ENCODE results near the gene ZPBP2. TPM values are rescaled to one million over a fixed set of nuclear protein-coding genes. Genes with fewer than 3 reads are reported as not detected.
A peak's percentile ranks its signal among the peaks of the same experiment; 100 is the strongest.

The ZPBP2 gene
- total RNA-seq, 1 experiment from 2014 or later: not detected

DNA sequence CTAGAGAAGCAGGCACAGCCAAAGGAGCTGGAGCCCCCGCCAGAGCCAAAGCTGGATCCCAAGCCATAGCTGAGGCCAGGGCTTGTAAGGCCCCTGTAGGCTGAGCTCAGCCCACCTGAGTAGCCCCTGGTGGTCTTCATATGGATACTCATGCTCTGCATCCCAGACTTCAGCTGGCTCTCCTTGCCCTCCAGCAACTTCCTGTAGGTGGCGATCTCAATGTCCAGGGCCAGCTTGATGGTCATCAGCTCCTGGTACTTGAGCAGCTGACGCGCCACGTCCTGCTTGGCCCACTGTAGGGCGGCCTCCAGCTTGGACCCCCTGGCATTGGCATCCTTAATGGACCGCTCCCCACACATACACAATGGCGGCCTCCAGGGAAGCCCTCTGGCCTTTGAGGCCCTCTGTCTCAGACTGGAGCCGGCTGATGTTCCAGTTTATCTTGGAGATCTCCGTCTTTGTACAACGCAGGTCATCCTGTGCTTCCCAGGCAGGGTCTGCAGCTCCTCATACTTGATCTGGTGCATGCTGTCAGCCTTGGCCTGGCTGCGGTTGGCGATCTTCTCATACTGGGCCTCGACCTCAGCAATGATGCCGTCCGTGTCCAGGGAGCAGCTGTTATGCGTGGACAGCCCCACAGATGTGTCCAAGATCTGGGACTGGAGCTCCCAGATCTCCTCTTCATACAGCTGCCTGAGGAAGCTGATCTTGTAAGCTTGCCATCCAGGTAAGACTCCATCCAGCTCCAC is 32.8 kb upstream of the ZPBP2 start:
- Histone ChIP-seq H3K9me3 (ENCODE audit: control insufficient read depth in 1 of 2, insufficient read depth in 1 of 2, low read depth in 1 of 2, low read length in 2 of 2) (0 out of 4 replicates have a peak, but pooled peaks cover 0 to 4% of the 10 kb centered on the region in 2 experiments), H2AFZ (ENCODE audit: low read depth, low read length, poor library complexity, severe bottlenecking) (no peak overlapping the region), H3K4me2 (ENCODE audit: low read length) (no peak overlapping the region), H3K9me2 (ENCODE audit: insufficient read depth) (no peaks in the 10 kb centered on the region), H3K27ac (ENCODE audit: low read depth, low read length) (no peak overlapping the region), H3K79me2 (ENCODE audit: insufficient read depth, low read length) (no peaks in the 10 kb centered on the region), H3K4me1 (ENCODE audit: control insufficient read depth in 1 of 2, insufficient read depth in 2 of 2, low read length in 2 of 2) (no peaks in the 10 kb centered on the region), H4K20me1 (ENCODE audit: insufficient read depth) (no peaks in the 10 kb centered on the region), H3K9ac (ENCODE audit: low read length) (no peak overlapping the region), H3K4me3 (replicated peaks in 1 of 2; ENCODE audit: low read depth in 1 of 2, low read length in 2 of 2) (no peak overlapping the region), H3K27me3 (ENCODE audit: insufficient read depth, low read length) (no peaks in the 10 kb centered on the region), H3K36me3 (ENCODE audit: control insufficient read depth in 1 of 2, insufficient read depth in 2 of 2, low read length in 2 of 2) (no peaks in the 10 kb centered on the region)
- no peak for TF ChIP-seq JUND (IDR thresholded peaks at IDR 0.05)
- TF ChIP-seq, protein P1, sequence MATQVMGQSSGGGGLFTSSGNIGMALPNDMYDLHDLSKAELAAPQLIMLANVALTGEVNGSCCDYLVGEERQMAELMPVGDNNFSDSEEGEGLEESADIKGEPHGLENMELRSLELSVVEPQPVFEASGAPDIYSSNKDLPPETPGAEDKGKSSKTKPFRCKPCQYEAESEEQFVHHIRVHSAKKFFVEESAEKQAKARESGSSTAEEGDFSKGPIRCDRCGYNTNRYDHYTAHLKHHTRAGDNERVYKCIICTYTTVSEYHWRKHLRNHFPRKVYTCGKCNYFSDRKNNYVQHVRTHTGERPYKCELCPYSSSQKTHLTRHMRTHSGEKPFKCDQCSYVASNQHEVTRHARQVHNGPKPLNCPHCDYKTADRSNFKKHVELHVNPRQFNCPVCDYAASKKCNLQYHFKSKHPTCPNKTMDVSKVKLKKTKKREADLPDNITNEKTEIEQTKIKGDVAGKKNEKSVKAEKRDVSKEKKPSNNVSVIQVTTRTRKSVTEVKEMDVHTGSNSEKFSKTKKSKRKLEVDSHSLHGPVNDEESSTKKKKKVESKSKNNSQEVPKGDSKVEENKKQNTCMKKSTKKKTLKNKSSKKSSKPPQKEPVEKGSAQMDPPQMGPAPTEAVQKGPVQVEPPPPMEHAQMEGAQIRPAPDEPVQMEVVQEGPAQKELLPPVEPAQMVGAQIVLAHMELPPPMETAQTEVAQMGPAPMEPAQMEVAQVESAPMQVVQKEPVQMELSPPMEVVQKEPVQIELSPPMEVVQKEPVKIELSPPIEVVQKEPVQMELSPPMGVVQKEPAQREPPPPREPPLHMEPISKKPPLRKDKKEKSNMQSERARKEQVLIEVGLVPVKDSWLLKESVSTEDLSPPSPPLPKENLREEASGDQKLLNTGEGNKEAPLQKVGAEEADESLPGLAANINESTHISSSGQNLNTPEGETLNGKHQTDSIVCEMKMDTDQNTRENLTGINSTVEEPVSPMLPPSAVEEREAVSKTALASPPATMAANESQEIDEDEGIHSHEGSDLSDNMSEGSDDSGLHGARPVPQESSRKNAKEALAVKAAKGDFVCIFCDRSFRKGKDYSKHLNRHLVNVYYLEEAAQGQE (IDR thresholded peaks at IDR 0.05; ENCODE audit: low read depth): no peak
- no peak for TF ChIP-seq SIN3A (IDR thresholded peaks at IDR 0.05; ENCODE audit: low read depth)
- TF ChIP-seq, protein P2, sequence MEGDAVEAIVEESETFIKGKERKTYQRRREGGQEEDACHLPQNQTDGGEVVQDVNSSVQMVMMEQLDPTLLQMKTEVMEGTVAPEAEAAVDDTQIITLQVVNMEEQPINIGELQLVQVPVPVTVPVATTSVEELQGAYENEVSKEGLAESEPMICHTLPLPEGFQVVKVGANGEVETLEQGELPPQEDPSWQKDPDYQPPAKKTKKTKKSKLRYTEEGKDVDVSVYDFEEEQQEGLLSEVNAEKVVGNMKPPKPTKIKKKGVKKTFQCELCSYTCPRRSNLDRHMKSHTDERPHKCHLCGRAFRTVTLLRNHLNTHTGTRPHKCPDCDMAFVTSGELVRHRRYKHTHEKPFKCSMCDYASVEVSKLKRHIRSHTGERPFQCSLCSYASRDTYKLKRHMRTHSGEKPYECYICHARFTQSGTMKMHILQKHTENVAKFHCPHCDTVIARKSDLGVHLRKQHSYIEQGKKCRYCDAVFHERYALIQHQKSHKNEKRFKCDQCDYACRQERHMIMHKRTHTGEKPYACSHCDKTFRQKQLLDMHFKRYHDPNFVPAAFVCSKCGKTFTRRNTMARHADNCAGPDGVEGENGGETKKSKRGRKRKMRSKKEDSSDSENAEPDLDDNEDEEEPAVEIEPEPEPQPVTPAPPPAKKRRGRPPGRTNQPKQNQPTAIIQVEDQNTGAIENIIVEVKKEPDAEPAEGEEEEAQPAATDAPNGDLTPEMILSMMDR (IDR thresholded peaks at IDR 0.05 in 2 of 3, conservative IDR thresholded peaks at IDR 0.05 in 1 of 3; ENCODE audit: borderline replicate concordance in 1 of 3, insufficient read depth in 1 of 3, low read depth in 2 of 3, low read length in 2 of 3): peak in 2 of 3 experiments; percentile 31 to 44; a peak in 3 of 6 replicates
- ATAC-seq (peak; percentile 42; the same call in 1 of the 2 replicates), DNase-seq (ENCODE audit: low read depth, low spot score) (no peak)
- intact Hi-C loops (cut with micrococcal nuclease): no loop called here
- ChIA-PET POLR2A (no interaction called here), CTCF (interaction anchor here (0.6 kb wide), 1 partner anchor 353 kb away, joined by 3 read pairs; no protein-coding TSS in a partner anchor), RAD21 (ENCODE audit: low non-redundant PET in 1 of 2, low total read pairs in 2 of 2, uncharacterized antibody in 2 of 2, unreplicated experiment in 2 of 2) (no interaction called here)
- no TSS peak for BruUV-seq (replicated peaks)

All from HCT116 (cell line).